Measurements from ENCODE around the gene SLC6A4.

The SLC6A4 gene

DNA sequence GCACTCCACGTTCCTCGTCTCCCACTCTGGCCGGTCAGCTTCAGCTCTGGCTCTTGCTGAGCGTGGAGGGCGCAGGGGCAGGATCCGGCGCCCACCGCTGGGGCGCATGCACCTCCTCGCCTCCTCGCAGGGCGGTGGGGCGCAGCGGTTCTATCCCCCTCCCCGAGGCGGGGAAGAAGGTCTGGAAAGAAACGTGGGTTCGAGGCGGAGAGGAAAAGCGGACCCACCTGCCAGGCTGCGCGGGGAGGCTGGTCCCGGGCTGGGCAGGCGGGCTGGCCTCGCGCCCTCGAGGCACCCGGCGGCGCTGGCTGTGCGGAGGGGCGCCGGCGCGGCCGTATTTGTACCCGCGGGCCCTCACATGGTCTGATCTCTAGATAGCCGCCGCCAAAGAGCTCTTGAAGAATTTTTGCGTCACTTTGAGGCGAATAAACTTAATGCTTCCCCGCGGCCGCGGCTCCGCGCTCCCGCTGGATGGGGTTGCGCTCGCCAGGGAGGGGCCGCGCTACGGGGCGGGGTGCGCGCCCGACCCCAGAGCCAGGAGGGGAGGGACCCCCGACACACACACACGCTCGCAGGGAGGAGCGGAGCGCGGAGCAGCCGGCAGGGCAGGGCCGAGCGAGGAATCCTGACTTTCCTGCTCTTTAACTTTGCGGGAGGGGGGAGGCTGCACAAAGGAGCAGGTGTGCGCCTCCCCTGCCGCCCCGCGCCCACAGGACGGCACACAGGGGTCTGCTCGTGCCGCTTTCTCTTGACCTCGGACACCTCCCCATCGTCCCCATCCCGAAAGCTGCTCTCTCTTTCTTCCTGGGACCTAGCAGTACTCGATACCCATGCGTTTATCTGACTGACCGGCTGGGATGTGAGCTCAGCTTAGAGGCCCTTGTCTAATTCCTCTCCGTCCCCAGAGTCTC is at the start of gene SLC6A4:
TSS of gene SLC6A4 (minus strand) at position 312 of the 911 bp plus-strand sequence. CDS start 13,739 bp downstream, outside the sequence.
- no peak for DNase-seq

DNA sequence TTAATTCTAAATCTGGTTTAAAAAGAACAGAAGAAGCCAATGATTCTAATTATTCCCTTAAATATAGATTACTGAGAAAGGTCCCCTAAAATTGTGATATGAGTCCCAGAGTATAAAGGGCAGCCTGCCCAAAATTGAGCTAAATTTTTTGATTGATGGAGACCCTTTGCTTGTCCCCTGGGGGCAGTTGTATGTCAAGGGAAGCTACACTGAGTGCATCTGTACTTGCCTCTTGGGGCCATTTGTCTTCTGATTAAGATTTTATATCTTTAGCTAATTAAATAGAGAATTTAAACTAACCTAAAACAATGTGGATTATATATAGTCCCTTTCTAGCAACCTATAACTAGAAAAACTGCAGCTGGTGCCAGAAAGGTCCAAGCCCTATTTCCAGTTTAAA is 43.7 kb upstream of the SLC6A4 start:
- DNase-seq: no peak

DNA sequence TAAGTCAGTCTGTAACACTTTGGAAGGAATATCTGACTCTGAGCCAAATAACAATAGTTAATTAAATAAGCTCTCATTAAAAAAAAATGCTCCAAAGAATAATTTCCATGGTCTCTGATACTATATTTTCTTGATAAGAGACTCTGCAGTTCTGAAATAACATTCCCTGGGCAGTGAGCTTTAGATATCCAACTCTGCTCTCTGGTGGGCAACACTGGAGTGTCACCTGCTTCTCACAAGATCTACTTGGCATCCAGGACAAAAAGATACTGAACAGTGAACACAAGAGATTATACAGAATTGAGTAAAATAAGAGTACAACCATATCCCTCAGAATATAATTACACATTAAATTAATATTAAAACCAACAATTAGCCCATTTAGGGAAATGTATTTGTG is 42.5 kb upstream of the SLC6A4 start:
- DNase-seq: no peak

DNA sequence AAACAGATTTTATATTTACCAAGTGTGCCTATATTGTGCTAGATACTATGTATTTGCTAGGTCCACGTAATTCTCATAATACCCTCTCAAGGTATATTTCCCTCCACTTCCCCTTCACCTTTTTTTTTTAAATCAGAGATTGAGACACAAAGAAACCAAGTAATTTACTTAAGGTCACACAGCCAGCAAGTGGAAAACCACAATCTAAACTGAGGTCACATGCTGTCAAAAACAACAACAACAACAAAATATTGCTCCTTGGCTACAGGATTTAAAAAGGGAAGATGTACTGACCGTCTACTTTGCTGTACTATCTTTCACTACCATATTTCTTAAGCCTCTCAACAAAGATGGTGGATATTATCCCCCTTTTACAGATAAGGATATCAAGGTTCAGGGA is 40.4 kb upstream of the SLC6A4 start:
- DNase-seq: no peak

DNA sequence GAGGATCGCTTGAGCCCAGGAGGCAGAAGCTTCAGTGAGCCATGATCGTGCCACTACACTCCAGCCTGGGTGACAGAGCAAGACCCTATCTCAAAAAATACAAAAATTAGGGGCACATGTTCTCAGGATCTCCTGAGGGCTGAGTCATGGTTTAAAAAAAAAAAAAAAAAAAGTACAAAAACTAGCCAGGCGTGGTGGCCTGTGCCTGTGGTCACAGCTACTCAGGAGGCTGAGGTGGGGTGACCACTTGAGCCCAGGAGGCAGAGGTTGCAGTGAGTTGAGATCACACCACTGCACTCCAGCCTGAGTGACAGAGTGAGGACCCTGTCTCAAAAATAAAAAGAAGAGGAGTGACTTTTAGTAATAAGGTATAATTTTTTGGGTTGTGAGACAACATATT is 39.4 kb upstream of the SLC6A4 start:
- DNase-seq: no peak

DNA sequence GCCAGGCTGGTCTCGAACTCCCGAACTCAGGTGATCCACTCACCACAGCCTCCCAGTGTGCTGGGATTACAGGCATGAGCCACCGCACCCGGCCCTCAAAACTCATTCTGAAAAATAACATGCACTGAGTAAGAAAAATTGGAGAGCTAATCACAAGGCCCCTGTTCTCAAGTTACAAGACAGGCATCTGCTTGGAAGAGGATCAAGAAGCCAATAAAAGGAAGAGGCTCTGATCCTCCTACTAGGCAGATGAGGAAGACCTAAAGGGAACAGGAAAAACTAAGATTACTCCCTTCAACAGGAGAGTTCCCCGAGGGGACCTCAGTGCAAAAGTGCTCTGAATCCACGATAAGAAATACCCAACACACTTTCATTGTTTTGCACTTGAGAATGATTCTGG is 37.9 kb upstream of the SLC6A4 start:
- no peak for DNase-seq

DNA sequence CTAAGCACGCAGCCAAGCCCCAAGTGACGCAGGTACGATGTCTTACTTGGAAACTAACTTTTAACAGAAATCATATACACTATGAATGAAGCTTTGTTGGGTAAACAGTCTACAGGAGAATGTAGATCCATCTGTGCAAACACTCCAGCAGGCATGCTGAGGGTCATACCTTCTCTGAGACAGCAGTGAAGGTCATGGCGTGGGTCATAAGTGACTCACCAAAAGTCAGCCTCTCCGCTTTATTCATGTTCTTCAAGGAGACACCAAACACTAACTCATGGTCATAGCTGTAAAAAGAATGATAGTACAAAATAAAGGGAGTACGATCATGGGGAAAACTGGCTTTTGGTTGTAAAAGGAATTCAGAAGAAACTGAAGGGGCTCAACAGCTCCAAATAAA is 35.6 kb upstream of the SLC6A4 start:
- DNase-seq: no peak

DNA sequence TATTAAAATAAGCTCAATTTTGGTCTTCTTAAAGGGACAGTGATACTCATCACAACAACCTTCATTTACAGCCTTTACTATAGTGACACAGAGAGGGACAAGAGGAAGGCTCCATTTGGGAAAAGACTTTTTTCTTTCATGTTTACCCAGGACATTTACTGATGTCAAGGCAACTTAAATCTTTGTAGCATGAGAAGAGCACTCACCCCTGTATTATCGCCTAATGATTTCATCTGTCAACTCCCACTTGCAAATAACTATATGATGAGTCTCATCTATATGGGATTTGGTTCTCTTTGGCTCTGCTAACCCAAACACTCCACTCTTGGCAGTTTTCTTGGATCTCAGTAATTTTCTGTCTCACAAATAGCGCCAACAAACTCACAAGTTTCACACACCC is 32.1 kb upstream of the SLC6A4 start:
- DNase-seq: no peak

DNA sequence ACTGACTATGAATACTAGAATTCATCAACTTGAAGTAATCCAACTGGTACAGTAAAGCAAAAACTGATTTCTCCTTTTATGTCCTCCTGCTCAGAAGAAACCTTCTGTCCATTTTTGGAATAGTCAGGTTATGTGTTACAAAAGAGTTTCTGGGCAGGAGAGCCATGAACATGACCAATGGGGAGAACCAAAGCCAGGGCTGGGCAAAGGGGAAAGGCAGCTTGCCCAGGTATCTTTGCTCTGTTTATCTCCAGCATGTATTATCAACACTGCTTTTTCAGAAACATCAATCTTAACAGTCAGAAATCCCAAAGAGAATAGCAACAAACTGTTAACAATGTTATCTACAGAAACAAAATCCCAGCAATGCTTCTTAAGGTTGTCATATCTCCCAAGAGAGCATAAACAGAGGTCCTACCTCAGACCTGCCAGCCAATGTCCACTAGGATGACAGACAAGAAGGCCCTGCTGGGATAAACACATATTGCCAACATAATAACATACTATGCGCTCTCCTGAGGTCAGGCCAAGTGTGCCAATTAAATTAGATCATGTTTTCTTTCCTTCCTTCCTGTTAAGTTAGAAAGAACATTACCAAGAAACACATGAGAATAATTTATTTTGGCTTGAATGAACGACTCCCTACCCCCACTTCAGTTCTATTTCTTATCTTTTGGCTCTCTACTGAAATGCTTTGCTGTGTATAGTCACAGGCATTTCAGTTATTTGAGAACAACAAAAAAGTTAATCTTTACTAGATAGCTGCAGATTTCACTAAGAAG is 28.2 kb upstream of the SLC6A4 start:
- DNase-seq: no peak

DNA sequence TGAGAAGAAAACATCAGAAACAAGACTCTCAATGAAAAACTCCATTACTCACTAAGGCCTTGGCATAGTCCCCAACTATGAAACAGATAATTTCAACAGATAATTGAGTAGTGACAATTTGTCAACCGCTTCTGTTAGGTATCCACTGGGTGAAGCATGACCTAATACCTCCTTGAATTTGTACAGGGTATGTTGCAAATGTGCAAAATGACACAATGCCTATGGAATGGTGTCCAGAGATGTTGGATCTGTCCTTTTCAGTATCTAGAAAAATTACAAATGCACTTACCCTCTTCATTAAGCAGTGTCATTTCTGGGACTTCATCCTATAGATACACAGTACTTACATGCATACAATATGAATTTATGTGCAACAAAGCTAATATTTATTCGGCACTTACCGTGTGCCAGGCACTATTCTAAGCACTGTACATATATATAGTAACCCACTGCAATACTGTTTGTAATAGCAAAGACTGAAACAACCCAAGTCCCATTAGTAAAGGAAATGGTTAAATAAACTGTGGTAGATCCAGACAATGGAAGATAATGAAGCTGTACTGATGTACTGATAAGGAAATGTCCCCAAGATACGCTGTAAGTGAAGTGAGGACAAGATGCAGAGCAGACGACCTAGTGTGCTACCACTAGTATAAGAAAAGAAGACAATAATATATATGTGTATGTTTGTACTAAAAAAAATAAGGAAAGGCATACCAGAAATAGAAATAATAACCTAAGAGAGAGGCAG is 21.4 kb upstream of the SLC6A4 start:
- no peak for DNase-seq

DNA sequence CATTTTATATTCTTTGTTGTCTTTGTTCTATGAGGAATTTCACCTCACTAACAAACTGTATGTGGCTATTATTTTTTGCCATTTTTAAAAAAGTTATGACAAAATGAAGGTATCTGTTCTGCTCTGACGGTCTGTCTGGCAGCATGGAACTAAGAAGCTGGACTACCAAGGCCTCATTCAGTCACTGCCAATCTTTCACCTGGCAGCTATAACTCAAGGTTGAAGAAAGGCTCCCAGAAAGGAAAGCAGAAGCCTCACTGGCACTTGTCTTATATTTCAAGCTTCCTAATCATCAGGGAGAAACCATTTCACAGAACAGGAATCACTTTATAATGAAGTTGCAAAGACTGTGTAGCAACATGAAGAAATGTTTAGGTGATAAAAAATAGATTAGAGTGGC is 18.7 kb upstream of the SLC6A4 start:
- DNase-seq: no peak

DNA sequence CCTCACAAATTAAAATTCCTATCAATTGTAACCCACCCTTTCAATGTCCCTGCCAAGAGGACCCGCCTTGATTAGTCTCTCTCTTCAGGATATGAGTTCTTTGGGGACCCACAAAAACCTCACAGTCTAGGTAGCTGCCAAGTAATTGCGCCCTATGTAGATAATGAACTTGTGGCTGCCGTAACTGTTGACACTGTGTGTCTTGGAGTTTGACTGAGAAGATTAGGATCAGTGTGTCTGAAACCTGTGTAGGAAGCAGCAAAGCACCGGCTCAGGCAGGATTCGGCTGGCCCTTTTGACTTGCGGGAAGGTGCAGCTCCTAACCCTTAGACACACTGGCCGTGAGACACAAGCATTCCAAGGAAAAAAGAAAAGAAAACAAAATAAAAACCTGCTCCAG is 17.8 kb upstream of the SLC6A4 start:
- DNase-seq: no peak

DNA sequence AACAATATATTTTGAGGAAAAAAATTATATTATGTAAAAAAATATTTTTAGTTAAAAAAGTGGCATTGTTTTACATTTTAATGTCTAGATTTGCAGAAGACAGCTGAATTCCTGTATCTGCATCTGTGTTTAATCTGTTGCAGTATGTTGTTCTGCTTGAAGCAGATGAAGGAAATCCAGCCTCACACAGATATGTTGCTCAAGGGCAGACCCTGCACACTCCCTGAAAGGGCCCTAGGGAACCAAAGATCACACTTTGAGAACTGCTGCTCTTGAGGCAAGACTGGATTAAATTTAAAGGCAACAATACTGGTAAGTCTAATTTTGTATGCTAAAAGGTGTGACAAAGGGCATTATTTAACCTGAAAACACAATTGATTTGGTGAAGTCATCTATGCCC is 16.4 kb upstream of the SLC6A4 start:
- DNase-seq: no peak

DNA sequence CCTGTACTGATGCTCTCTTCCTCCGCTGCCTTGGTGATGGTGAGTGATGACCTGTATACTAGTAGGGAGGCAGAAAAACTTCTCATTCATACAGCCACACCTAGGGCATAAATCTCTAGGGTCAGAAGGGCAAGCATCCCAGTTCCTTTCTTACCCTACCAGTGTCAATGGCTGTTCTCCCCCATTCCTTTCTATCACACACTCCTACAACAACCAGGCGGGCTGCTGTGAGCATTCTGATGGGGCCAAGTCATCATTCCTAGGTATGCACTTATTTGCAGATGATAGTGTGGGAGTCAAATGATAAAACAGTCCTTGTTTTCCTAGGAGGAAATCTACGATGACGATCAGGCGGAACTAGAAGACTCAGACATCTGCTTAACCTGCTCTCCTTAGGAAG is 14.0 kb upstream of the SLC6A4 start:
- no peak for DNase-seq

DNA sequence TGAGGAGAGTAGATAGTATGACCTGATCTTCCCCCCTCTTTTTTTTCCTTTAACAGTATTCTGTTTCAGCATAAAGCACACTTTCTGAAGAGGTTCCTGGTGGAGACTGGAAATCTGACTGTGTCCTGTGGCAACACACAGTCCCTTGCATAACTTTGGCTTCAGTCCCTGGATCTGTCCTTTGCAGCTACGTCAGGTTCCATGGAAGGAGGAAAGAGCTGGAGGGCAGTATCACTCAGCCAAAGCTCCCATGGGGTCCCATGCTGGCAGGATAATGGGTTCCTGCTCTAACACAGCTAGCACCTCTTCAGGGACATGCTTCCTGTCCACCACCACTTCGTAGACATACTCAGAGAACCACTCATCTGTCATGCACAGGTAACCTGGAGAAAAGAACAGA is 13.3 kb upstream of the SLC6A4 start:
- DNase-seq: no peak

DNA sequence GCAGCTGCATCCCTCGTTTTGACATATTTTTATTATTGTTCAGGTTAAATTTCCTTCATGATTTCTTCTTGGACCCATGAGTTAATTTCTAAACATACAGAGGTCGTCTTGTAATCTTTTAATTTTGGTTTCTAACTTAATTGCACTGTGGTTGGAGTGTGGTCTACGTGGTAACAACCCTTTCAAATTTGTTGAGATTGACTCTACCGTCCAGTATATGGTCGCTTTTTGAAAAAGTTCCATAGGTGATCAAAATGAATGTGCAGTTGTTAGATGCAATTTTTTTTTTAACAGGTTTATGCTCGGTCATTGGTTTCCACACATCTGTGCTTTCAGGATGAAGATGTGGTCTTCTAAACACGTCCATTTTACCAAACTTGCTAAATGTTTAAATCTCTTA is 11.0 kb upstream of the SLC6A4 start:
- no peak for DNase-seq

DNA sequence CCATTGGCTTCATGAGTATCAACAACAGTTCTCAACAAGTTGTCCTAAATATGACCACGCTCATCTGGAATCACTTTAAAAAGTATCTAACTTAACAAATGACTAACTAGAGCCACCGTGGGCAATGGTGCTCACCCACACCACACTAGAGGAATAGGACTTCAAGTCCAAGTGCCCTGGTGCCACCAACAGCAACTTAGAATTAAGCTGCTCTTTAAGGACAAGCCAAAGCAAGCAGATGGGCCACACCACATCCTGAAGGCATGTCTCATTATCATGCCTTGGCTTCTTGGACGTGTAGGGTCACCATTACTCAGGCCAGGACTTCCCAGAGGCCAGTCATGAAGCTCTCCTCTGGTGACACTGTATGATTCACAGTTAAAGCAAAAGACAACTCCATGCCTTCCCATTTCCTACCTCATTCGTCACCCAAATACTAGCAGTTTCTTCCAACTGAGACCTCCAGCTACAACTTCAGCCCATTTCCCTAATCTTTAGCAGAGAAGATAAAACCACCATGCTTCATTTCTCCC is 9.4 kb upstream of the SLC6A4 start:
- no peak for DNase-seq

DNA sequence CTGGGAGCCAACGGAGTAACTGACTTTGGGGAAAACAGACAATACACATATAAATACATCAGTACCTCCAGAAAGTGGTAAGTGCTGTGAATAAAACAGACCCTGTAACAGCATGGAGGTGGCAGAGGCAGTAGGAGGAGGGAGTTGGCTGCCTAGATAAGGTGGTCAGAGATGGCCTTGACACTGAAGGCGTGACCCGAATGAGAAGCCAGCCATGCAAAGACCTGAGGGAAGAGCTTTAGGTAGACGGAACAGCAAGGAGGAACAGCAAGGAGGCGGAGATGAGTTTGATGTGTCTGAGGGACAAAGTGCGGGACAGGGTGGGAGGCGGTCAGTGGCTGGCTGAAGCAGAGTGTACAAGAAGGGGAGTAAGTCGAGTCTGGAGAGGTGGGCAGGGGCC is 8.1 kb upstream of the SLC6A4 start:
- DNase-seq: no peak

DNA sequence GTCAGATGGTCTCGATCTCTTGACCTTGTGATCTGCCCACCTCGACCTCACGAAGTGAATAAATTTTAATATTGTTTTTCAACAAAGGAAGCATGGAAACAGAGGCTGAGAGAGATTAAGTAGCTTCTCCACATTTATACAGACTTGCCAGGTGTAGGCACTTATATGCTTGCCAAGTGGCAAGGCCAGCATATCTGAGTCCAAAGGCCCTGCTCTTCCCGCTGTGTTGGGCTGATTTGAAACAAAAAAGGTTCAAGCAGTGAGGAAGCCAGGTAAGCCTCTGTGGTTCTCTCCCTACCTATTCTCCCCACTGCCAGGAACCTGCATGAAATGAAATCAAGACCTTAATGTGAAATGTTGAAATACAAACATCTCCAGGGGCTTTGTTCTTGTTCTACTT is 7.5 kb upstream of the SLC6A4 start:
- no peak for DNase-seq

DNA sequence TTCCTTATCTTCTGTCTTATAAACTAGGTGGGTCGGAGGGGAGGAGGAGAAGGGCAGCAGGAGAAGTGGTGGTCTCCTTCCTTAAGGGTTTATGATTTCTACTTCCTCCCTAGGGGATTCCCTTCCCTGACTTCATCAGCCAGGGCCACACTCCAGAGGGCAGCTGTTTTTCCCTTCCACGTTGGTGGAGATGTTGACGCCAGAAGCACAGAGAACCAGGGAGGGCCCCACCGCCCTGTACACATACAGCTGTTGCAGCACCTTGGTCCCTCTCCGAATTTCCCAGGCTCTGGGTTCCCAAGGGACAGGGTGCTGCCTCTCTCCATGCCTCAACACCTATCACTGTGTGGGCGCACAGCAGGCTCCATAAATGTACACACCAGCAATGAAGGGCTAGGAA is 5.6 kb upstream of the SLC6A4 start:
- no peak for DNase-seq

DNA sequence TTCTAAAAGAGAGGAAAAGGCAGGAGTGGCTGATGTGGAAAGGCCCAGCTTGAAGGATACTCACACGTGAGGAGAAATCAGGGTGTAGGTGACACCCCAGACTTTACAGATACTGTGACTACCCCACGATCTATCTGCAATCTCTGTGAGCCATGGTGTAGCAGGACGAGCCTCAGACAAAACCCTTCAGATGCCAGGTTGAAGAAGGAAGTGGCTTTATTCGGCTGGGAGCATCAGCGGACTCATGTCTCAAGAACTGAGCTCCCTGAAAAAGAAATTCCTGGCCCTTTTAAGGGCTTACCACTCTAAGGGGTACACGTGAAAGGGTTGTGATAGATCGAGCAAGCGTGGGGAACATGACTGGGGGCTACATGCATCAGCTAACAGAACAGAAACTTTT is 4.7 kb upstream of the SLC6A4 start:
- no peak for DNase-seq

DNA sequence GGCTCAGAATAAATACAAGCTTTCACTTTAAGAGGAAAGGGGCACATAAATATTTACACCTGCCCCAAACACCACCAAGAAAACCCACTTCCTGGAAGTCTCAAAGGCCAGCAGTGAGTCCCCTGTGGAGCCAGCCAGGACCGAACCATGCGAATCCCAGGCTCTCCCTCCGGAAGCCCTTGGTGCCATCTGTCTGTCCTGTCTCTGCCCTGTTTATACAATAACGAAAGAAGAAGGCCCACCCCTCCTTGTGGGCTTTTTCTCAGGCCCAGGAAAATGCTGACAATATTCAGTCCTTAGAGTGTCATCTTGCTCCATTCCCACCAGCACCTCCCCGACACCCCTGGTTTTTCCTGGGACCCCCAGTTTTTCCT is 3.6 kb upstream of the SLC6A4 start:
- DNase-seq: no peak

DNA sequence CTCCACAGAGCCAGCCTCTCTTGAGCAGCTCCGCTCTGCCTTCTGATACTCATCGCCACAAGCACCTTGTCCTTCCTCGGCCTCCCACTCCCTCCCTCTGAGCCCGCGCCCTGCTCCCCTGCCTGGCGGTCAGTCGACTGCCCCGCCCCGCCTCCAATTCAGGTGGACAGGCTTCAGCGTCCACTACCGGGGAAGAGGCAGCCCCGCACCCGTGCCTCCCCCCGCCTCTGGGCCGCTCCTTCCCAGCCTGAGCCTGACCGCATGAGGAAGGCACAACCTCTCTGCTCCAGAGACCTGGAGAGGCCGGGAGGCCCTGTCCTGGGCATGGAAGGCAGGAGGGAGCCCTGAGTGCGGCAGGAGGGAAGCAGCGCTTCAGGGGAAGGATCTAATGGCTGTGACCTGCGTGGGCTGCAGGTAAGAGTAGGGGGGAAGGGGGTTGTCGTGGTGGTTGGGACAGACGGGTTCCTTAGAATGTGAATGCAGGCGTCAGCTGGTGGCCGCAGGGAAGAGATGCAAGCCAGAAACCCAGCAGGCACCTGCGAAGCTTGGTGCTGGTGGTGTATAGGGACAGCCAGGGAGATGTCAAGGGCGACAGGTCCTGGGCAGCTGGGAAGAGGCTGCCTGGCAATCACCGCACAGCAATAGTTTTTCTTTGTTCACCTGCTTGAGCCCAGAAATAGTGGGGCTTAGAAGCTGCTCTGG is 3.0 kb upstream of the SLC6A4 start:
- no peak for DNase-seq

Data from activated gamma-delta T cell treated with Interleukin-2 at 50 U/mL for 16 hours (primary cell).